Esophagus muscularis mucosa (tissue), 3 donors: ENCODE measurements around the gene NT5DC2.

Experiments used
- POLR2A ChIP-seq: fragments of 450-650 bp; IDR thresholded peaks from one replicate; pipeline ENCODE4 v1.6.1; 2017; ENCODE audit warnings: antibody characterized with exemption, moderate library complexity, mild to moderate bottlenecking, low read depth
- POLR2AphosphoS5 ChIP-seq, 2 donors: sonication (generic); formaldehyde crosslinking; IDR thresholded peaks; one replicate each; pipeline ENCODE4 v1.6.1; 2017; ENCODE audit warnings: antibody characterized with exemption in 2 of 2
- TF ChIP-seq, protein P1 (sequence below), 3 experiments: fragments of 200-600 bp in 2 of 3; fragments of 450-650 bp in 1 of 3; sonication (generic) in 2 of 3; IDR thresholded peaks; one replicate each; pipeline ENCODE4 v1.5.1; 2017 to 2019; ENCODE audit warnings: antibody characterized with exemption in 3 of 3, mild to moderate bottlenecking in 2 of 3, moderate library complexity in 1 of 3

DNA sequence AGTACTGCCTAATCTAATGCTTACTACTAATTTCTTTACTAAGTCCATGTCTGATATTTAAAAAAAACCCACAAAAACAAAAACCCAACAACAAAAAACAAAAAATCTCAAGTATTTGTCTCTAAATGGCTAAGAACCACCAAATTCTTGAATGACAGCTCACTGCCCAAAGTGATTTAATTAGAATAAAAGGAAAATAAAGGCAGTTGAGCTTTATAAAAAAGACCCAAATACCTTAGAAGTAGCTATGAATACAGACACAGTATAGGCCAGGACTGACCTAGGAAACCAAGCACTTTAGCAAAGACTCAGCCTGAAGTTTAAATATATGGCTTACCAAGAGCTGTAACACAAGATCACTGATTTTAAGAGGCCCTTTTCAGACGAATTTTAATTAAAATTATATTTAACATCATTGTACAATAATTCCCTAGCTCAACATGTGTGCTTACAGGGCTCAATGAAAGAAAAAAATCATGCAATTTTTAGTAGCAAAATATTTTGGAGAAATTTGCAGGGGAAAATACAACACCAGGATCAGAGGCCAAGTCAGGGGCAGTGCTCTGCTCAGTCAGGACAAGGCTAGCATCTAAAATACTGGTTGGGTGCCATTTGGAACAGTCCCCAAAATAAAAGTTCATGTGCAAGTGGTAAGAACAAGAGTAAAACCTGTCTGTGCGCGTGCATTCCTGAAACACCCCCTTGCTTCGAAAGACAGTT lies 27.5 kb upstream of the NT5DC2 start:
- no peak for TF ChIP-seq POLR2A
- TF ChIP-seq, protein P1, sequence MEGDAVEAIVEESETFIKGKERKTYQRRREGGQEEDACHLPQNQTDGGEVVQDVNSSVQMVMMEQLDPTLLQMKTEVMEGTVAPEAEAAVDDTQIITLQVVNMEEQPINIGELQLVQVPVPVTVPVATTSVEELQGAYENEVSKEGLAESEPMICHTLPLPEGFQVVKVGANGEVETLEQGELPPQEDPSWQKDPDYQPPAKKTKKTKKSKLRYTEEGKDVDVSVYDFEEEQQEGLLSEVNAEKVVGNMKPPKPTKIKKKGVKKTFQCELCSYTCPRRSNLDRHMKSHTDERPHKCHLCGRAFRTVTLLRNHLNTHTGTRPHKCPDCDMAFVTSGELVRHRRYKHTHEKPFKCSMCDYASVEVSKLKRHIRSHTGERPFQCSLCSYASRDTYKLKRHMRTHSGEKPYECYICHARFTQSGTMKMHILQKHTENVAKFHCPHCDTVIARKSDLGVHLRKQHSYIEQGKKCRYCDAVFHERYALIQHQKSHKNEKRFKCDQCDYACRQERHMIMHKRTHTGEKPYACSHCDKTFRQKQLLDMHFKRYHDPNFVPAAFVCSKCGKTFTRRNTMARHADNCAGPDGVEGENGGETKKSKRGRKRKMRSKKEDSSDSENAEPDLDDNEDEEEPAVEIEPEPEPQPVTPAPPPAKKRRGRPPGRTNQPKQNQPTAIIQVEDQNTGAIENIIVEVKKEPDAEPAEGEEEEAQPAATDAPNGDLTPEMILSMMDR (IDR thresholded peaks at IDR 0.05) = no peak
- TF ChIP-seq POLR2AphosphoS5 (IDR thresholded peaks at IDR 0.05) = no peak
